Spleen (tissue), 11 donors: ENCODE data around the gene SNX1. TPM values are rescaled to one million over a fixed set of nuclear protein-coding genes. Genes with fewer than 3 reads are reported as not detected.
"Not testable (repeated sequence)": the region's sequence is repeated elsewhere in the genome, so short reads cannot be mapped to it uniquely, and the experiment has no call there.

Source experiments
- DNase-seq: peaks from one replicate; pipeline ENCODE4 v3.0.0-alpha.2; 2020
- H3K27ac ChIP-seq, 8 donors: fragments of 200-600 bp; sonication (generic) in 7 of 8; 1 replicate in 4 of 8; 2 replicates in 4 of 8; pipeline versions ENCODE4 v1.5.0 to v1.8.0; 2016 to 2021; ENCODE audit warnings: inconsistent platforms in 4 of 8, mild to moderate bottlenecking in 4 of 8, moderate library complexity in 1 of 8
- H3K27me3 ChIP-seq, 7 donors: fragments of 200-600 bp; sonication (generic) in 6 of 7; replicated peaks in 1 of 7; 1 replicate in 4 of 7; 2 replicates in 3 of 7; pipeline versions ENCODE4 v1.5.0 to v1.8.0; 2016 to 2021; ENCODE audit warnings: inconsistent platforms in 3 of 7, mild to moderate bottlenecking in 1 of 7
- H3K36me3 ChIP-seq, 6 donors: fragments of 200-600 bp; sonication (generic) in 5 of 6; 1 replicate in 4 of 6; 2 replicates in 2 of 6; pipeline versions ENCODE4 v1.5.0 to v1.8.0; 2016 to 2021; ENCODE audit warnings: inconsistent platforms in 2 of 6
- H3K4me1 ChIP-seq, 6 donors: fragments of 200-600 bp; sonication (generic) in 5 of 6; 1 replicate in 3 of 6; 2 replicates in 3 of 6; pipeline versions ENCODE4 v1.5.0 to v1.8.0; 2016 to 2021; ENCODE audit warnings: inconsistent platforms in 3 of 6
- H3K4me3 ChIP-seq, 8 donors: fragments of 200-600 bp; sonication (generic) in 7 of 8; 1 replicate in 4 of 8; 2 replicates in 4 of 8; pipeline versions ENCODE4 v1.5.0 to v1.8.0; 2016 to 2021; ENCODE audit warnings: inconsistent platforms in 4 of 8, mild to moderate bottlenecking in 4 of 8, moderate library complexity in 2 of 8
- H3K9me3 ChIP-seq, 8 donors: fragments of 200-600 bp; sonication (generic) in 7 of 8; 1 replicate in 4 of 8; 2 replicates in 4 of 8; pipeline versions ENCODE4 v1.5.0 to v1.8.0; 2016 to 2021; ENCODE audit warnings: inconsistent platforms in 4 of 8
- POLR2A ChIP-seq, 3 donors: fragments of 450-650 bp; IDR thresholded peaks; one replicate each; pipeline ENCODE4 v1.5.1; 2017; ENCODE audit warnings: antibody characterized with exemption in 3 of 3, mild to moderate bottlenecking in 1 of 3
- POLR2AphosphoS5 ChIP-seq, 3 donors: sonication (generic); formaldehyde crosslinking; IDR thresholded peaks; one replicate each; pipeline ENCODE4 v1.5.1; 2017; ENCODE audit warnings: antibody characterized with exemption in 3 of 3
- WGBS, 5 donors: extraction: QIAGEN DNeasy Blood & Tissue Kit in 3 of 5; methylation state at CpG; one replicate each; pipeline versions ENCODE4 v1.1.5 to v1.1.7; 2013 to 2018; 5-methylcytosine and 5-hydroxymethylcytosine counted together
- intact Hi-C: fragments of 100-400 bp; cut with DNase I; formaldehyde crosslinking; loops from one replicate; pipeline ENCODE4 v1.15.0; 2023; ENCODE audit warnings: low total_unique reads
- polyA plus RNA-seq, 3 donors: library from polyadenylated mRNA; stranded (reverse); fragments of 200-250 nt; gene quantifications; one replicate each; pipeline ENCODE4 v1.2.1, GENCODE V29; 2013
- total RNA-seq, 7 donors: library from RNA; depleted of rRNA in 3 of 7; stranded (reverse); fragments of >200 nt in 3 of 7; fragmentation: NEBNext Ultra II Directional in 4 of 7; extraction: Animal tissue kit (Norgen Biotek cat#: 25700) in 4 of 7; gene quantifications; one replicate each; pipeline versions ENCODE4 v1.1.0 to v1.2.1, GENCODE V29; 2016 to 2021
- TF ChIP-seq, protein P1 (sequence below), 11 experiments: fragments of 200-600 bp in 7 of 11; fragments of 450-650 bp in 4 of 11; sonication (generic) in 4 of 11; IDR thresholded peaks in 8 of 11; conservative IDR thresholded peaks in 3 of 11; 1 replicate in 7 of 11; 2 replicates in 4 of 11; pipeline versions ENCODE4 v1.4.0 to v1.8.0; 2016 to 2021; ENCODE audit warnings: antibody characterized with exemption in 11 of 11, inconsistent platforms in 4 of 11, mild to moderate bottlenecking in 1 of 11
- donor health status: healthy with polysubstance abuse.
- donor health status: DM: no; HTN: no; CAD: no; lungs with moderate emphysema.
- donor health status: DM: no; HTN: no; CAD: no.
- donor health status: Bipolar disorder and iron deficiency.
- donor health status: healthy.
- donor health status: DM: no; HTN: no; CAD: no.
- donor health status: DM: yes; HTN: yes; CAD: no.

Gene SNX1
- total and polyA plus RNA-seq, 10 donors = 45.5 to 161 (median 112) TPM

DNA sequence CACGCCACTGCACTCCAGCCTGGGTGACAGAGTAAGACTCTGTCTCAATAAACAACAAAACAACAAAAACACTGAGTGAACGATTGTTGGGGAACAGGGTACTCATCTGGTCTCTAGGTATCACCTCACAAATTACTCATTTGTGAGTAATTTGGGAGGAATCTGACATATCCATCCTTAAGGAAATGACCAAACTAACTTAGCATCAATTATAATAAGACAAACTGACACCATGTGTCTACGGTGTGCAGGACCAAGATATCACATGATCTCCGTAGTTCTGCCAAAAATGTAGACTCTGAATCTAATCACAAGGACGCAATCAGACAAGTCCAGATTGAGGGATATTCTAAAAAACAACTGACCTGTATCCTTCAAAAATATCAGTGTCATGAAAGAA is 37.5 kb upstream of the SNX1 start:
- intact Hi-C loops = no loop called here
- no peak for DNase-seq
- no peak for TF ChIP-seq POLR2AphosphoS5 (IDR thresholded peaks at IDR 0.05)
- TF ChIP-seq, protein P1, sequence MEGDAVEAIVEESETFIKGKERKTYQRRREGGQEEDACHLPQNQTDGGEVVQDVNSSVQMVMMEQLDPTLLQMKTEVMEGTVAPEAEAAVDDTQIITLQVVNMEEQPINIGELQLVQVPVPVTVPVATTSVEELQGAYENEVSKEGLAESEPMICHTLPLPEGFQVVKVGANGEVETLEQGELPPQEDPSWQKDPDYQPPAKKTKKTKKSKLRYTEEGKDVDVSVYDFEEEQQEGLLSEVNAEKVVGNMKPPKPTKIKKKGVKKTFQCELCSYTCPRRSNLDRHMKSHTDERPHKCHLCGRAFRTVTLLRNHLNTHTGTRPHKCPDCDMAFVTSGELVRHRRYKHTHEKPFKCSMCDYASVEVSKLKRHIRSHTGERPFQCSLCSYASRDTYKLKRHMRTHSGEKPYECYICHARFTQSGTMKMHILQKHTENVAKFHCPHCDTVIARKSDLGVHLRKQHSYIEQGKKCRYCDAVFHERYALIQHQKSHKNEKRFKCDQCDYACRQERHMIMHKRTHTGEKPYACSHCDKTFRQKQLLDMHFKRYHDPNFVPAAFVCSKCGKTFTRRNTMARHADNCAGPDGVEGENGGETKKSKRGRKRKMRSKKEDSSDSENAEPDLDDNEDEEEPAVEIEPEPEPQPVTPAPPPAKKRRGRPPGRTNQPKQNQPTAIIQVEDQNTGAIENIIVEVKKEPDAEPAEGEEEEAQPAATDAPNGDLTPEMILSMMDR (IDR thresholded peaks at IDR 0.05 in 8 of 11, conservative IDR thresholded peaks at IDR 0.05 in 3 of 11) = no peak
- no peak for TF ChIP-seq POLR2A (IDR thresholded peaks at IDR 0.05)
- H3K4me3 ChIP-seq = no peak overlapping the region
- no peaks in the 10 kb centered on the region for H3K27me3 ChIP-seq
- no peaks in the 10 kb centered on the region for H3K9me3 ChIP-seq
- no peak overlapping the region for H3K27ac ChIP-seq
- H3K4me1 ChIP-seq = no peaks in the 10 kb centered on the region
- WGBS, 5 donors = 83 to 90% (median 84%) methylated on average over 5 of the region's 5 CpGs
- no peaks in the 10 kb centered on the region for H3K36me3 ChIP-seq

DNA sequence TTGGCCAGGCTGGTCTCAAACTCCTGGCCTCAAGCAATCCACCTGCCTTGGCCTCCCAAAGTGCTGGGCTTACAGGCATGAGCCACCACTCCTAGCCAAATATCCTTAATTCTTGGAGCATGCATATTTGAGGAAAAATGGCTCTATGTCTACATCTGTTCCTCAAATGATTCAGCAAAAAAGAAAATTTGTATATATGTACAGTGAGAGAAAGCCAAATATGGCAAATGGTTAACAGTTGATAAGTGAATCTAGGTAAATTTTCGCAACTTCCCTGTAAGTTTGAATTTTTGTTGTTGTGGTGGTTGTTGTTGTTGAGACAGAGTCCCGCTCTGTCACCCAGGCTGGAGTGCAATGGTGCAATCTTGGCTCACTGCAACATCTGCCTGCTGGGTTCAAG is 36.7 kb upstream of the SNX1 start:
- H3K4me3 ChIP-seq, H3K9me3 ChIP-seq, H3K27me3 ChIP-seq, H3K4me1 ChIP-seq, H3K36me3 ChIP-seq, intact Hi-C loops, DNase-seq: not testable (repeated sequence)
- WGBS, 5 donors = 53 to 92% (median 76%) methylated on average over 2 of the region's 2 CpGs
- H3K27ac ChIP-seq = peak overlapping the region in 4 of 8 donors; percentile 15 to 73 (median 38)

DNA sequence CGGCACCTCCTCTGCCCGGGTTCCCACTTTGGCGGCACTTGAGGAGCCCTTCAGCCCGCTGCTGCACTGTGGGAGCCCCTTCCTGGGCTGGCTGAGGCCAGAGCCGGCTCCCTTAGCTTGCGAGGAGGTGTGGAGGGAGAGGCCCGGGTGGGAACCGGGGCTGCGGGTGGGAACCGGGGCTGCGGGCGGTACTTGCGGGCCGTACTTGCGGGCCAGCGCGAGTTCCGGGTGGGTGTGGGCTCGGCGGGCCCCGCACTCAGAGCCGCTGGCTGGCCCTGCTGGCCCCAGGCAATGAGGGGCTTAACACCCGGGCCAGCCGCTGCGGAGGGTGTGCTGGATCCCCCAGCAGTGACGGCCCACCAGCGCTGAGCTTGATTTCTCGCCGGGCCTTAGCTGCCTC is 35.1 kb upstream of the SNX1 start:
- intact Hi-C loops = loop anchor here (10.0 kb wide), 2 partner anchors 236 to 456 kb away; no protein-coding TSS in a partner anchor
- TF ChIP-seq POLR2A (IDR thresholded peaks at IDR 0.05) (no peak), POLR2AphosphoS5 (IDR thresholded peaks at IDR 0.05) (no peak)
- TF ChIP-seq, protein P1 (IDR thresholded peaks at IDR 0.05 in 8 of 11, conservative IDR thresholded peaks at IDR 0.05 in 3 of 11) = no peak
- WGBS, 5 donors = 92 to 97% (median 95%) methylated on average over 17 to 29 of the region's 29 CpGs
- H3K27ac ChIP-seq = no peak overlapping the region
- H3K27me3 ChIP-seq = no peaks in the 10 kb centered on the region
- no peak overlapping the region for H3K4me3 ChIP-seq
- H3K9me3 ChIP-seq = no peaks in the 10 kb centered on the region
- no peaks in the 10 kb centered on the region for H3K4me1 ChIP-seq
- DNase-seq = no peak
- H3K36me3 ChIP-seq = no peaks in the 10 kb centered on the region

DNA sequence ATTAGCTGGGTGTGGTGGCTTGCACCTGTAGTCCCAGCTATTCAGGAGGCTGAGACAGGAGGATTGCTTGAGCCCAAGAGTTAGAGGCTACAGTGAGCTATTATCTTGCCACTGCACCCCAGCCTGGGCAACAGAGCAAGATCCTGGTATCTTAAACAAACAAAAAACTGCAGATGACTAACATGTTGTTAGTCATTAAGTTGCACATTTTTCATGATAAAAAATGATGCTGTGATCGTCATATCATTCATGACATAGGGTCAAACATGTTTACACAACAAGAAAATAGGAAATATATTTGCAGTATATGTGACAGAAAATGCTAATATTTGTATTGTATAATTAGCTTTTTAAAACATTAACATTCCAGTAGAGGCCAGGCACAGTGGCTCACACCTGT is 29.3 kb upstream of the SNX1 start:
- Histone ChIP-seq H3K4me1 (peaks cover 4 to 43% (median 20%) of the 10 kb centered on the region in 6 donors), H3K36me3 (peaks cover 0 to 10% (median 4%) of the 10 kb centered on the region in 6 donors), H3K4me3 (no peak overlapping the region), H3K27me3 (no peaks in the 10 kb centered on the region), H3K27ac (no peak overlapping the region), H3K9me3 (no peaks in the 10 kb centered on the region)
- 76 to 88% (median 85%) methylated on average over 1 of the region's 1 CpG for WGBS, 5 donors
- DNase-seq = no peak
- TF ChIP-seq, protein P1 (IDR thresholded peaks at IDR 0.05 in 8 of 11, conservative IDR thresholded peaks at IDR 0.05 in 3 of 11) = no peak
- TF ChIP-seq POLR2AphosphoS5 (IDR thresholded peaks at IDR 0.05) (no peak), POLR2A (IDR thresholded peaks at IDR 0.05) (no peak)
- intact Hi-C loops = loop anchor here (5.0 to 10.0 kb wide), 3 partner anchors 242 to 462 kb away; no protein-coding TSS in a partner anchor
